Stimulated activated CD4-positive, alpha-beta T cell treated with anti-CD3 and anti-CD28 coated beads, Interleukin-15, amount 100 ng/mL, for 24 hours (primary cell): Measurements from ENCODE around the gene LHFPL5.

ENCODE experiments used
- DNase-seq: peaks from one replicate; pipeline ENCODE4 v3.0.0-alpha.2; 2020

LHFPL5 gene

GRCh38 chr6:35794536-35795452 is 10.4 kb upstream of the LHFPL5 start:
- no peak for DNase-seq

- DNase-seq, result no peak
Observed at GRCh38 chr6:35795453-35796071, 9.6 kb upstream of the LHFPL5 start.

DNA sequence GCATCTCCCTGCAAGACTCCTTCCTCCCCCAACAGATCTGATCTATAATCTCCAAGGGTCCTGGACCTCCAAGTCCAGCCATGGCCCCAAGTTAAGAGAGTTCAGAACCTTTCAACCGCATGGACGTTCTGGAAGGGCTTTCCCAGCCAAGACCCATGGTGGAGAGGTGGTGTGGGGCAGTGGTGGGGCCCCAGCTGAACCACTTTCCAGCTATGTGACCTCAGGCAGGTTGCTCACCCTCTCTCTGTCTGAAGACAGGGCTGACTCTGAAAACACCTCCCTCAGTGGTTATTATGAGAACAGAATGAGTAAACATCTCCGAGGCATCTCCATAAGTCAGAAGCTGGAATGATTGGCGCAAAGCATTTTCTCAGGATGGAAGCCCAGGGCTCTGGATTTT is 8.9 kb upstream of the LHFPL5 start:
- DNase-seq, result no peak

DNA sequence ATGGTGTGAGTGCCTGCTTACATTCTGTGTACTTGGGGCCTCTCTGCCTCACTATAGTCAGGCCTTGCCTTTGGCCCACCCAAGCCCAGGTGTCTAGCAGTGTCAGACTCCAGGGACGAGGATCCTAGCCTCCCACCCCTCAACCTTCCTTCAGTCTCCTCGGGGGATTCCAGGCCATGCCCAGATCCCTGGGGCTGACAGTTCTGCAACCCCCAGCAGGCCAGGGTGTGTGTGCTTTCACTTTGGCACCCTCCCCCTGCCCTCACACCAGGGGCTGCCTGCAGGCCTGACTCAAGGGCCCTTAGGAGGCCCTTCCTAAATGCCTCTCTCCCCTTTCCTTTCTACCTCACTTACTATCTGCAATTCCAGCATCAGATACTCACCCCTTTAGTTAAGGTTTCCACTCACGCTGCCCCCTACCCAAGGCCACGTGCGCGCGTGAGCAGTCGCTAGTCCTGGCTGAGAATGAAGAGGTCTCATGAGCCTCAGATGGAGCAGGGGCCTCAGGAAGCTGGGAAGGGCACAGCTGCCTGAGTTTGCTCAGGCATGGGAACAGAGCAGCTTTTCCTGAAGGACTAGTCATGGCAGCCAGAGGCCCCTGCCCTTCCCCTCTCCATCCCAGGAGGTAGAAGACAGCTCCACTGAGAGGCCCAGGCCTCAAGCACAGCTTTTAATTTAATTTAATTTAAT is 7.2 kb upstream of the LHFPL5 start:
- DNase-seq, result no peak

- DNase-seq, result no peak
Observed at GRCh38 chr6:35798706-35799105, 6.4 kb upstream of the LHFPL5 start.

GRCh38 chr6:35801148-35801547 is 4.0 kb upstream of the LHFPL5 start:
- DNase-seq, result no peak

DNA sequence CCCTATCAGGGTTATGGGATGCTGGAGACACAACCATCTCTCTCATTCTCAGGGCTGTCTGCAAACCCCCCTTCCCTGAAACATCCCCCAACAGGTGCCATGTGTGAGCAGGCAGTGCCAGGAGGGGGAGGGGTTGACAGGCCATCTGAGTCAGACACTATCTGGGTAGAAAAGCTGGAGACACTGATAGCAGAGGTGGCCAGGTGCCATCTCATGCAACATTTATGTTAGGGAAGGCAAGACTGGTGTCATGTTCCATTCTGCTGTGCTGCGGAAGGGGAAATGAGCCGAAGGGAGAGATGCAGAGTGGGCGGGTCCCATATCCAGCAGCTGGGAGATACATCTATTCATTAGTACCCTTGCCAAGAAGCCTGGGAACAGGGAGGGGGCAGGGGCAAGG is 3.5 kb downstream of the LHFPL5 start:
- DNase-seq, result no peak

DNA sequence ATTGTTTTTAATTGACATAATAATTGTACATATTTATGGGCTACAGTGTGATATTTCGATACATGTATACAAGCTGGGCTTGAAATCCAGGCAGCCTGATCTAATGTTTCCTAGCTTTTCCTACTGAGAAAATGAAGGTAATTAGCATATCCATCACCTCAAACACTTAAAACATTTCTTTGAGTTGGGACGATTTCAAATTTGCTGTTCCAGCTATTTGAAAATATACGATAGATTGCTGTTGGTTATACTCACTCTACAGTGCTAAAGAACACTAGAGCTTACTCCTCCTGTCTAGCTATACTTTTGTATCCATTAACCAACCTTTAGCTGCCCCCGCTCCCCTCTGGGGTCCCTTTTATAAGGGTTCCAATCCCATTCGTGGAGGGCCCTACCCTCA is 4.7 kb downstream of the LHFPL5 start:
- DNase-seq, result no peak

DNA sequence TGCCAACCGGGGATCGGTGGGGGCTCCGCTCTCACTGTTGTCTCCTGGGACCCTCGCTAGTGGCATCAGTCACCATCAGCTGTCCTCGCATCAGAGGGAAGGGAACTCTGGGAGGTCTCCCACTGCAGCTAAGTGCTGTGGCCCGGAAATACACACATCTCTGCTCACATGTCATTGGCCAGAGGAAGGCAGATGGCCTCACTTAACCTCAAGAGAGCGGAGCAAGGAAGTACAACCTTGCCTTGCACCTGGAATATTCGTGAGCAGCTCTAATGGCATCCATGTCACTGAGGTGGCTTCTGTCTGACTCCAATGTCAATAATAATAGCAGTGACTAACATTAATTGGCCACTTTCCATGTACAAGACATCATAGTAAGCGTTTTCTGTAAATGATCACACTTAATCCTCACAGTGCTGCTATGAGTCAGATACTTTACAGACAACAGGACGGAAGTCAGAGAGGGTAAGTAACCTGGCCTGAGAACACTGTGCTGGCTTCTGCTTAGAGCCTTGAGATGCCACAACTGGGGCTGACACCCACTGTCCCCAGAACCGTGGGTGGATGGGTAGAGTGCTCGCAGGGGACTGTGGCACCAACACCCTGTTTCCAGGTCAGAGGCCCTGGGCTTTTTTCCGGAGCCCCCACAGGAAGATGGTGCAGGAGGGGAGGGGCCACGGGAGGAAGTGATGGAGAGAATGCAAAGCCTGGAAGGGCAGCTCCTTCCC is 6.0 kb downstream of the LHFPL5 start:
- no peak for DNase-seq

- DNase-seq, result no peak
Observed at GRCh38 chr6:35811699-35811995, 6.5 kb downstream of the LHFPL5 start.

GRCh38 chr6:35817515-35817914 is 12.4 kb downstream of the LHFPL5 start:
- no peak for DNase-seq

DNA sequence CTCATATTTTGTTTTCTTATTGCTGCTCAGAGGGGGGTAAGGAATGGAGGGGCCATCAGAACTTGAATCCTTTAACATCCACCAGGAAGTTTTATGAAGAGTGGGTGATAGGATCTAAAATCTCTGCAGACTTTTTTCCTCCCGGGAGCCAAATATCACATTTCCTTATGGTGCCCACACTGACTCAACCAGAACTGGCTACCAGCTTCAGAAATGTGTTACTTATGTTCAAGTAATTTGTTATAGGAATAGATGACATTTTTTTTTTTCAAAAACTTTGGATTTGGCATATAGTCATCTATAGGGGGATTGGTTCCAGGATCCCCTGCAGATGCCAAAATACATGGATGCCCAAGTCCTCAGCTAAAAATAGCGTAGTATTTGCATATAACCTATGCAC is 18.4 kb downstream of the LHFPL5 start:
- no peak for DNase-seq

DNA sequence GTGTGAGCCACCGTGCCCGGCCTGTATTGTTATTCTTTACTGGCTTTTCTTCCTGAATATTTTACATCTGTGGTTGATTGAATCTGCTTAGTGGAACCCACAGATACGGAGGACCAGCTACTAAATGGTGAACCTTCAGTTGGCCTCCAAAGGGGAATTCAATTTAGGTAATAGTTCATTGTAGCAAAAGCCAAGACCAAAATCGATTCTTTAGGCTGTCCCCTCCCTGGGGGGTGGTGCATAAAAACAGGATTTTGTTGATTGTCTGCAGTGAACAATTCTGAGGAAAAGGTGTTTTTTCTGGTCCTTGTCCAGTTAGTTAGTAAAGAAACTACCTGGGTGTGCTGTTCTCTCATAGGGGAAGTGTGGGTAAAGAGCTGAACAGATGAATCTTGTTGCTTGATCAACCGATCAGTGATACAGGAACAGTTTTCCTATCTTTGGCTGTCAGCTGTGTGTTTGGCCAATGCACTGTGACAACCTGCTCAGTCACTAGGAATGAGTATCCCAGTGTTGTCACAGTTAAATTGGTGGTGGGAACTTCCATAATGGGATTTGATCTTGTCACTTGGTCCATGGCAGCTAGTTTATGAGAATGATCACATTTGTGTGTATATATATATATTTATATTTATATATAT is 19.5 kb downstream of the LHFPL5 start:
- DNase-seq, result no peak

GRCh38 chr6:35829306-35829705 is 24.2 kb downstream of the LHFPL5 start:
- DNase-seq, result no peak

DNA sequence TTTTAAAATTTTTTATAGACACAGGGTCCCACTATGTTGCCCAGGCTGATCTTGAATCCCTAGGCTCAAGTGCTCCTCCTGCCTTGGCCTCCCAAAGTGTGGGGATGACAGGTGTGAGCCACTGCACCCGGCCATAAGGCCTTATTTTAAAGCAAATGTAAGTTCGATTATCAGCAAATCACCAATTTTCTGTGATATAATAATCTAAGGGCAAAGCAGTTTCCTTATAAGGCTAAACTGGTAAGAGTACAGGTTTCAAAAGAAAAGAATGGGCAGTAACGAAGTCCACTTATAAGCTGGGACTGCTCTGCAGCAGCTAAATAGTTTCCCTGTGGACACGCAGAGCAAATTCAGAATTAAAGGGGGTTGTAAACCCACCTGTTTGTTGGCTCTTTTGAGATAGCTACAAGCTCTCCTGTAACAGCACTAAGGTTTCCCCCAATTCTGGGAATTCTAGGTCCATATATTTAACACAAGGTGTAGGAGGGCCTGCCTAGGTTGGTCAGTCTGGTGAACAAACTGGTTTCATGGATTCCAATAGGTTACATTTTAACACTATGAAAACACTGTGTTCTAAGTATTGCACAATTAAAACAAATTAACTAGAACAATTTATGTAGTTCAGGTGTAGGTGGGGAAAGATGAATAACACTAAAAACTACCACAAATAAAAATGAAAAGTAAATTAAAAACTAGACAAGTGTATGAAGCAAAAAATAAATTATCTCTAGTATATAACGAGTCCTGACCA is 26.3 kb downstream of the LHFPL5 start:
- no peak for DNase-seq

DNA sequence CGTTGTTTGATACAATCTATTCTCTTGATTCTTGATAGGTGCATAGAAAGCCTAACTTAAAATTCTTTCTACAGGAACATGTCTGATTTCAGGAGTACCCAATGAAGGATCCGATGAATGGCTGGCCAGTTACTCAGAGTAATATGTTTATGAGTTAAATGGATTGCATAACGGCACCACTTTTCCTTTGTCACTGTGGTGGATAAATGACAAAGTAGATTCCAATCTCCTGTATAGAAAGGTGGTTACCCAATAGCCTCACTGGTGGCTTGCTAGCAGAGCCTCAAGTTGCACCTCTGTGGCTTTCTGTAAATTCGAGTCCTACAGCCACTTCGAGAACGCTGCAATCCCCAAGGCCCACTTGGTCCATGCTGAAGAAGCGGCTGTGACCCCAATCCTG is 28.4 kb downstream of the LHFPL5 start:
- DNase-seq, result no peak

GRCh38 chr6:35839019-35839418 is 33.9 kb downstream of the LHFPL5 start:
- no peak for DNase-seq

DNA sequence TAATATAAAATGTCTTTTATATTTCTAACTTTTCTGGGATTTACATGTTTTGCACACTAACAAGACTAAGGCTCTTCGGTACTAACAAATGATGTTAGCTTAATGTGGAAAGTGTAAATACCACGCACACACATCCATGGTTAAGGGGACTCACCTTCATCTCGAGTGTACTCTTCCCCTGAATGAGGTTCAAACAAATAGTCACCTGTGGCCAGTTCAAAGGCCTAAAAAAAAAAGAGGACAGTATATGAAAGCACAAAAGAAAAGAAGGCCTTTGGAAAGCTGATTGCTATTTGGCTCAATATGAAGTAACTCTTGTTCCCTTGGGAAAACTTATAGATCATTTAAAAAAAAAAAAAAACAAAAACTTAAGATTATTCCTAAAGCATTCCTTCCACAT is 37.2 kb downstream of the LHFPL5 start:
- DNase-seq, result no peak

DNA sequence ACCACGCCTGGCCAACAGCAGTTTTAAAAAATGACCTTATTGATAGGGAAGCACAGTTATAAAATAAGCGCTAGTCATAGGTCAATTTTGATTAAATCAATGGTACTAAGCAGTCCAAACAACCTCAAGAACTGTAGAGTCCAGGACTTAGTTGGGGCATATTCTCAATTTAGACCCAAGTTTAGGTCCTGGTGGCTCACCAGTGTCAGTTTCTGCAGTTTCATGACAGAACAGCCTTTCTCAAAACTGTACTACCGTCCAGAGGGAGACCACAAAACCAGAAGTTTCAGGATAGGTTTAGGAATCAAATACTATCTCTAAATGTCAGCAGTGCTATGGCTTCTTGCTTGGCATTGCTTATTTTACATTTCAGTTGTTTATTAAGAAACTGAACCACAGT is 39.1 kb downstream of the LHFPL5 start:
- DNase-seq, result no peak

DNA sequence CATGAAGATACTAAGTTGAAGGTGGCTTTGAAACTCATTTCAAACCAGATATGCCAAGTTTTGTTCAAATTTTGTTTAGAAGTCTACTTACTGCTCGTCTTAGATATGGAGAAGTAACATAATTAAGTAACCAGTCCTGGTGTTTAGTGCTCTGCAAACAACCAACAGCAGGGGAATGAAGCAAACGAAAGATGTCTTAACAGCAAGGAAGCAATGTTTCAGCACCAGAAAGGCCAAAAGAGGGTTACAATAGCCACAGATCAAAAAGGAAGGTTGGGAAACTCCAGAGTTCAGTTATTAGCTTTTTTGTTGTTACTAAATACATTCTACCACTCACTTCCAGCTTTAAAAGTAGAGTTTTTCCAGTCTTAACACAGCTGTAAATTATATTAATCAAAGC is 45.1 kb downstream of the LHFPL5 start:
- DNase-seq, result no peak

DNA sequence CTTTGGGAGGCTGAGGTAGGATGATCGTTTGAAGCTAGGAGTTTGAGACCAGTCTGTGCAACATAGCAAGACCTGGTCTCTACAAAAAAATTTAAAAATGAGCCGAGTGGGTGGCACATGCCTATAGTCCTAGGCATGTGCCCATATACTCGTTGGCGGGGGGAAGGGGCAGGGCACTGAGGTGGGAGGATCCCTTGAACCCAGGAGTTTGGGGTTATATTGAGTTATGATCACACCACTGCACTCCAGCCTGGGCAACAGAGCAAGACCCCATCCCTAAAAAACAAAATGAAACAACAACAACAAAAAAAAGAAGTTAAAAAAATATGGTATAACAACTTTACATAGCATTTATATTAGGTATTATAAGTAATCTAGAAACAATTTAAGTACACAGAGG is 47.8 kb downstream of the LHFPL5 start:
- no peak for DNase-seq

DNA sequence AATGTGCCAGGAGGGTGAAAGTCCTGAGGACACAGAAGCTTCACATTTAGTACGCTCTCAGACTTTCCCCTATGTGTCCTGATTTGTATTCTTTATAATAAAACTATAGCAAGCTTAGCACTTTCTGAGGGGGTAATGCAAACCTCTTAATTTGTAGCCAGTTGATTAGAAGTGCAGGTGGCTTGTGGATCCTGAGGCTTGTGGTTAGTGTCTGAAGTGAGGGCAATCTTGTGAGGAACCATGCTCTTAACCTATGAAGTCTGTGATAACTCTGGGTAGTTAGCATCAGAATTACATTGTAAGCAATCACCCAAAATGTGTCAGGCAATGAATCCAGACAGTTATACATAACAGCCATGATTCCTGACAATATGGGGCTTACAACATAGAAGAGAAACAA is 51.1 kb downstream of the LHFPL5 start:
- no peak for DNase-seq
